ENCODE data around the gene E2F1.

The E2F1 gene

DNA sequence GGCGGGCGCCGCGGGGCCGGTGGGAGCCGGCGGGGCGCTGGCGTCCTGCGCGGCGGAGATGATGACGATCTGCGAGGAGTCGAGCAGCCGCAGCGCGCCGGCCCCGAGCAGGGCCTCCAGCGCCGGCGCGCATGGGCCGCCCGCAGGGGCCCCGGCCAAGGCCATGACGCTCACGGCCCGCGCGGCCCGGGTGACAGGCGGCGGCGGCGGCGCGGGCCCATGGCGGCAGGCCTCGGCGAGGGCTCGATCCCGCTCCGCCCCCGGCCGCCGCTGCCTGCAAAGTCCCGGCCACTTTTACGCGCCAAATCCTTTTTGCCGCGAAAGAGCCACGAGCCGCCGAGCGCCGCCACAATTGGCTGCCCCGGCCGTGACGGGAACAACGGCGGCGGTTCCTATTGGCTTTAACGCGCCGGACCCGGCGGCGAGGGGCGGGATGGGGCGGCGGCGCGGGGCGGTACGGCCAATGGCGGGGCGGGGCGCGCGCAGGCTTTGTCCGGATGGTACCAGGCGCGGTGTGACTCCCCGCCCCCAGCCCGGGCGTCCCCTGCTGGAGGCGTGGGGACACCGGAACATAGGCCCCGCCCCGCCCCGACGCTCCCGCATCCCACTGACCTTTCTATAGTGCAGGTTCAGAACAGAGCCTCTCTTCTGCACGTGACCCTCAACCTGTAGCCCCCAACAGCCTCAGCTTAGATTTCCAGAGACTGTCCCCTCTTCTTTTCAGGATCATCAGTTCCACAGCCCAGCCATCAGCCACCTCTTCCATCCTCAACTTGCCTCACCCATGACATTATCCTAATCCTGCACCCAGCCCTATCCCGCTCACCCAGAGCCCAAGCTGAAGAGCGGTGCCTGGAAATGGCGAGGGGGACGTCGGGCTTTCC, at the start of gene E2F1:
Gene E2F1 (minus strand): TSS at position 286 of the 884 bp plus-strand sequence. CDS start 121 bp downstream, at position 165.
- Mint-ChIP-seq H3K36me3 (ENCODE audit: insufficient read depth) (peaks cover 3% of the 10 kb centered on the region), H3K9me3 (no peaks in the 10 kb centered on the region), H3K27ac (ENCODE audit: low read depth) (peak within 1 kb of the TSS; percentile 84), H3K4me3 (peak within 1 kb of the TSS; percentile 78), H3K27me3 (no peaks in the 10 kb centered on the region), H3K4me1 (peaks cover 18% of the 10 kb centered on the region)
- ATAC-seq (replicated peaks; ENCODE audit: extremely low read depth, poor library complexity, severe bottlenecking), result peak; percentile 94
- DNase-seq (ENCODE audit: low spot score in 2 of 2), result peak; percentile 87

- Mint-ChIP-seq H3K27ac (ENCODE audit: low read depth) (peak overlapping the region; percentile 7), H3K4me1 (peaks cover 38% of the 10 kb centered on the region), H3K4me3 (peak overlapping the region; percentile 85), H3K27me3 (no peaks in the 10 kb centered on the region), H3K9me3 (peaks cover 6% of the 10 kb centered on the region), H3K36me3 (ENCODE audit: insufficient read depth) (peaks cover 3% of the 10 kb centered on the region)
- DNase-seq (ENCODE audit: low spot score in 2 of 2) (no peak), ATAC-seq (replicated peaks; ENCODE audit: extremely low read depth, poor library complexity, severe bottlenecking) (no peak)
Observed at GRCh38 chr20:33733654-33734576, 47.7 kb upstream of the E2F1 start.

- peak; percentile 59 for ATAC-seq (replicated peaks; ENCODE audit: extremely low read depth, poor library complexity, severe bottlenecking)
- no peak overlapping the region for H3K27ac Mint-ChIP-seq (ENCODE audit: low read depth)
- peaks cover 3% of the 10 kb centered on the region for H3K36me3 Mint-ChIP-seq (ENCODE audit: insufficient read depth)
- peak overlapping the region; percentile 85 for H3K4me3 Mint-ChIP-seq
- peaks cover 33% of the 10 kb centered on the region for H3K4me1 Mint-ChIP-seq
- peak in 1 of 2 donors; percentile 83 for DNase-seq (ENCODE audit: low spot score in 2 of 2)
- H3K27me3 Mint-ChIP-seq, result no peaks in the 10 kb centered on the region
- peaks cover 6% of the 10 kb centered on the region for H3K9me3 Mint-ChIP-seq
Observed at GRCh38 chr20:33732166-33732970, 46.2 kb upstream of the E2F1 start.

GRCh38 chr20:33731693-33732165, 45.5 kb upstream of the E2F1 start, which contains the start of gene ZNF341:
Gene ZNF341, plus strand, starts transcription at chr20:33731996. Its CDS starts 26 bp downstream, at chr20:33732022.
- DNase-seq (ENCODE audit: low spot score in 2 of 2) (peak; percentile 74 to 84), ATAC-seq (replicated peaks; ENCODE audit: extremely low read depth, poor library complexity, severe bottlenecking) (peak; percentile 91)
- Mint-ChIP-seq H3K4me3 (peak within 1 kb of the TSS; percentile 85), H3K27ac (ENCODE audit: low read depth) (peak within 1 kb of the TSS; percentile 95), H3K4me1 (peaks cover 30% of the 10 kb centered on the region), H3K27me3 (no peaks in the 10 kb centered on the region), H3K36me3 (ENCODE audit: insufficient read depth) (peaks cover 3% of the 10 kb centered on the region), H3K9me3 (peaks cover 3% of the 10 kb centered on the region)

GRCh38 chr20:33730946-33731692, 44.9 kb upstream of the E2F1 start:
- DNase-seq (ENCODE audit: low spot score in 2 of 2) (no peak), ATAC-seq (replicated peaks; ENCODE audit: extremely low read depth, poor library complexity, severe bottlenecking) (no peak)
- H3K27ac Mint-ChIP-seq (ENCODE audit: low read depth), result peak overlapping the region; percentile 95
- H3K9me3 Mint-ChIP-seq, result no peaks in the 10 kb centered on the region
- H3K27me3 Mint-ChIP-seq, result no peaks in the 10 kb centered on the region
- peak overlapping the region; percentile 85 for H3K4me3 Mint-ChIP-seq
- H3K36me3 Mint-ChIP-seq (ENCODE audit: insufficient read depth), result peaks cover 3% of the 10 kb centered on the region
- H3K4me1 Mint-ChIP-seq, result peaks cover 28% of the 10 kb centered on the region

GRCh38 chr20:33729101-33729500, 42.9 kb upstream of the E2F1 start:
- ATAC-seq (replicated peaks; ENCODE audit: extremely low read depth, poor library complexity, severe bottlenecking), result no peak
- H3K4me1 Mint-ChIP-seq, result peaks cover 24% of the 10 kb centered on the region
- H3K36me3 Mint-ChIP-seq (ENCODE audit: insufficient read depth), result peaks cover 3% of the 10 kb centered on the region
- DNase-seq (ENCODE audit: low spot score in 2 of 2), result no peak
- H3K9me3 Mint-ChIP-seq, result no peaks in the 10 kb centered on the region
- H3K27ac Mint-ChIP-seq (ENCODE audit: low read depth), result no peak overlapping the region
- H3K27me3 Mint-ChIP-seq, result no peaks in the 10 kb centered on the region
- no peak overlapping the region for H3K4me3 Mint-ChIP-seq

GRCh38 chr20:33728463-33728862, 42.3 kb upstream of the E2F1 start:
- Mint-ChIP-seq H3K9me3 (no peaks in the 10 kb centered on the region), H3K36me3 (ENCODE audit: insufficient read depth) (peaks cover 3% of the 10 kb centered on the region), H3K4me3 (no peak overlapping the region), H3K4me1 (peaks cover 17% of the 10 kb centered on the region), H3K27me3 (no peaks in the 10 kb centered on the region), H3K27ac (ENCODE audit: low read depth) (no peak overlapping the region)
- DNase-seq (ENCODE audit: low spot score in 2 of 2), result no peak
- no peak for ATAC-seq (replicated peaks; ENCODE audit: extremely low read depth, poor library complexity, severe bottlenecking)

DNA sequence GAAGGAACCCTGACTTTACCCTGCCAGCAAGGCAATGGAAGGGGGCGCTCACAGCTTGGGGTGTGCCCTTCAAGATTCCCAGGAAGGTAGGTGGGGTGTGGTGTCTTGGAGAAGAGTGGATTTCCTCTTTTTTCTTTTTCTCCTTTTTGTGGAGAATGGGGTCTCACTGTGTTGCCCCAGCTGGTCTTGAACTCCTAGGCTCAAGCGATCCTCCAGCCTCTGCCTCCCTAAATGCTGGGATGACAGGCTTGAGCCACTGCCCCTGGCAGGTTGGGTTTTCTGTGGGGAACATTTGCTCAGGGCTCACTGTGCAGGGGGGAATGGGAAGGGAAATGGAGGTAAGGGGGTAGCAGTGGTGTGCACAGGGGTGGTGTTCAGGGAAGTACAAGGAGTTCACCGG, 41.6 kb upstream of the E2F1 start:
- ATAC-seq (replicated peaks; ENCODE audit: extremely low read depth, poor library complexity, severe bottlenecking) (no peak), DNase-seq (ENCODE audit: low spot score in 2 of 2) (no peak)
- H3K9me3 Mint-ChIP-seq, result no peaks in the 10 kb centered on the region
- peaks cover 14% of the 10 kb centered on the region for H3K4me1 Mint-ChIP-seq
- H3K4me3 Mint-ChIP-seq, result no peak overlapping the region
- H3K27ac Mint-ChIP-seq (ENCODE audit: low read depth), result no peak overlapping the region
- no peaks in the 10 kb centered on the region for H3K27me3 Mint-ChIP-seq
- H3K36me3 Mint-ChIP-seq (ENCODE audit: insufficient read depth), result peaks cover 3% of the 10 kb centered on the region

DNA sequence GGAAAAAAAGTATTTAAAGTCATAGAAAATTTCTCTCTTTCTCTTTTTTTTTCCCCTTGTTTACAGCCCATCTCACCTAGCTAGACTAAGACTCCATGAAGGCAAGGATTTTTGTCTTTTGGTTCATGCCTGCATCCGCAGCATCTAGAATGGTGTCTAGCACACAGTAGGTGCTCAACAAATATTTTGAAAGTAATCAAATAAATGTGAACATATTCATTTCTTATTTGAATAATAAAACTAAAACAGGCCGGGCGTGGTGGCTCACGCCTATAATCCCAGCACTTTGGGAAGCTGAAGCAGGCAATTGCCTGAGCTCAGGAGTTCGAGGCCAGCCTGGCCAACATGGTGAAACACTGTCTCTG, 40.9 kb upstream of the E2F1 start:
- ATAC-seq (replicated peaks; ENCODE audit: extremely low read depth, poor library complexity, severe bottlenecking) (no peak), DNase-seq (ENCODE audit: low spot score in 2 of 2) (no peak)
- H3K4me1 Mint-ChIP-seq, result peaks cover 10% of the 10 kb centered on the region
- H3K4me3 Mint-ChIP-seq, result no peak overlapping the region
- no peaks in the 10 kb centered on the region for H3K9me3 Mint-ChIP-seq
- H3K36me3 Mint-ChIP-seq (ENCODE audit: insufficient read depth), result peaks cover 3% of the 10 kb centered on the region
- H3K27ac Mint-ChIP-seq (ENCODE audit: low read depth), result no peak overlapping the region
- H3K27me3 Mint-ChIP-seq, result no peaks in the 10 kb centered on the region

DNA sequence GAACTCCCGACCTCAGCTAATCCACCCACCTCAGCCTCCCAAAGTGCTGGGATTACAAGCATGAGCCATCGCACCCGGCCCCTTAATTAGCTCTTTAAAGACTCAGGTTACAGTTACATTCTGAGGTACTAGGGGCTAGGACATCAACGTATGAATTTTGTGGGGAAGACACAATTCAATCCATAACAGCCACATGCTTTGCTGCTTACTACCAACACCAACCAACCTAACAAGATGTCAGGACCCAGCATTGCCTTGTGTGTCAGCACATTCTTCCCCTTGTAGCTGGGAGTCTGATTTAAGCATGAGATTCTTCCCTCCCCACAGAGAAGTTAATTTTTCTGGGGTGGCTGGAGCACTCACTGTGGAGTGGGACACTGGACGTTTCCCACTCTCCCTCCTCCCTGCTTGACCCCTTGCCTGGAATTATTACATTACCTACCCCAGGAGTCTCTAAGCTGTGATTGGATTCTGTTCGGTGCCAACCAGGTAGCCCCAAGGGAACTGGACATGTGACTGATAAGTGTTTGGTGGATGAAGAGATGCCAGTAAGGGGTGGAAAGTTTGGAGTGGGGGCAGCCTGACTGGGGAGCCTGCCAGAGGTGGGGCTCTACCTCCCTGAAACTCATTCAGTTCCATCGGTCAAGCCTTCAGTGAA, 39.6 kb upstream of the E2F1 start:
- H3K36me3 Mint-ChIP-seq (ENCODE audit: insufficient read depth), result no peaks in the 10 kb centered on the region
- ATAC-seq (replicated peaks; ENCODE audit: extremely low read depth, poor library complexity, severe bottlenecking), result no peak
- H3K4me1 Mint-ChIP-seq, result peaks cover under 1% of the 10 kb centered on the region
- no peak overlapping the region for H3K4me3 Mint-ChIP-seq
- H3K27ac Mint-ChIP-seq (ENCODE audit: low read depth), result no peak overlapping the region
- no peak for DNase-seq (ENCODE audit: low spot score in 2 of 2)
- no peaks in the 10 kb centered on the region for H3K9me3 Mint-ChIP-seq
- H3K27me3 Mint-ChIP-seq, result no peaks in the 10 kb centered on the region

GRCh38 chr20:33724439-33725094, 38.4 kb upstream of the E2F1 start:
- no peak for ATAC-seq (replicated peaks; ENCODE audit: extremely low read depth, poor library complexity, severe bottlenecking)
- no peaks in the 10 kb centered on the region for H3K27me3 Mint-ChIP-seq
- H3K36me3 Mint-ChIP-seq (ENCODE audit: insufficient read depth), result peaks cover 4% of the 10 kb centered on the region
- DNase-seq (ENCODE audit: low spot score in 2 of 2), result no peak
- H3K4me3 Mint-ChIP-seq, result no peak overlapping the region
- H3K9me3 Mint-ChIP-seq, result peaks cover 5% of the 10 kb centered on the region
- peaks cover 7% of the 10 kb centered on the region for H3K4me1 Mint-ChIP-seq
- H3K27ac Mint-ChIP-seq (ENCODE audit: low read depth), result no peak overlapping the region

Measured in central memory CD8-positive, alpha-beta T cell (primary cell).